ENCODE measurements around the gene IFNLR1. TPM values are rescaled to one million over a fixed set of nuclear protein-coding genes. Genes with fewer than 3 reads are reported as not detected.
"Not testable (repeated sequence)": the region's sequence is repeated elsewhere in the genome, so short reads cannot be mapped to it uniquely, and the experiment has no call there.

Gene IFNLR1
- total RNA-seq, 1 experiment from 2014 or later: 0.36 TPM

DNA sequence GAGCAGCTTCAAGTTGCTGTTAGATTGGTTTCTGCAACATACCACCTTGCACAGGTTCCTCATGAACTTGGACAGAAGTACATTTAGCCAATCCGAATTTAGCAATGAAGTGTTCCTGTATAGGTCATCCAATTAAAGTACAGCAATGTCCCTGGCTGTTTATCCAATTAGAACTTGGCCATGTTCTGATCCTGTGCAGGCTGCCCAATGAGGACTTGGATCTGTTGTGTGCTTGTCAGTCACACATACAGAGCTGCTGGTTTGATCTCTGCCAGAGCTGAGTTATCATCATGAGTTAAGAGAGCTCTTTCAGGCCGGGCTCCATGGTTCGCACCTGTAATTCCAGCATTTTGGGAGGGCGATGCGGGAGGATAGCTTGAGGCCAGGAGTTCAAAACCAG is 22.0 kb upstream of the IFNLR1 start:
- no peaks in the 10 kb centered on the region for H3K27me3 ChIP-seq
- DNase-seq: no peak
- no peak overlapping the region for H3K4me3 ChIP-seq
- no peaks in the 10 kb centered on the region for H3K9me3 ChIP-seq
- H3K36me3 ChIP-seq: no peaks in the 10 kb centered on the region

DNA sequence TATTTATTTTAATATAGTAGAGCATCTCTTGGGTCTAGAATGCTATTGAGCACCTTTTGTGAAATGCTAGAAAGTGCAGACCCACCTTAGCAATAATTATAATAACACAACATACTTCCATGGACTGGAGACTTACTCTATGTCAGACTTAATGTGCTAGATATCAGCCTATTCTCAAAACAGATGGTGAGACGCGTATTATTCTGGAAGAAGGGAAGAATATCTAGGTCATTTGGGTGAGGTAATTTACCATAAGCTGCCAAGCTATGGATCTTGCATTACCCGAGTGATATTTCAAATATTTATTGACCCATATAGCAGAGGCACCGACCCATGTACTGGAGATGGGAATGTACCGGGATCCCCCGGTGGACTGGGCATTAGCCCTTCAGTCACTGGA is 20.6 kb upstream of the IFNLR1 start:
- no peak for DNase-seq
- Histone ChIP-seq H3K36me3 (no peaks in the 10 kb centered on the region), H3K27me3 (no peaks in the 10 kb centered on the region), H3K9me3 (no peaks in the 10 kb centered on the region), H3K4me3 (no peak overlapping the region)

DNA sequence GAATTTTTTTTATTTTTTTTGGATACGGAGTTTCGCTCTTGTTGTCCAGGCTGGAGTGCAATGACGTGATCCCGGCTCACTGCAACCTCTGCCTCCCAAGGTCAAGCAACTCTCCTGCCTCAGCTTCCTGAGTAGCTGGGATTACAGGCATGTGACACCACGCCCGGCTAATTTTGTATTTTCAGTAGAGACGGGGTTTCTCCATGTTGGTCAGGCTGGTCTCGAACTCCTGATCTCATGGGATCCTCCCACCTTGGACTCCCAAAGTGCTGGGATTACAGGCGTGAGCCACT is 20.3 kb upstream of the IFNLR1 start:
- H3K9me3 ChIP-seq, H3K27me3 ChIP-seq, H3K4me3 ChIP-seq, DNase-seq, H3K36me3 ChIP-seq: not testable (repeated sequence)

DNA sequence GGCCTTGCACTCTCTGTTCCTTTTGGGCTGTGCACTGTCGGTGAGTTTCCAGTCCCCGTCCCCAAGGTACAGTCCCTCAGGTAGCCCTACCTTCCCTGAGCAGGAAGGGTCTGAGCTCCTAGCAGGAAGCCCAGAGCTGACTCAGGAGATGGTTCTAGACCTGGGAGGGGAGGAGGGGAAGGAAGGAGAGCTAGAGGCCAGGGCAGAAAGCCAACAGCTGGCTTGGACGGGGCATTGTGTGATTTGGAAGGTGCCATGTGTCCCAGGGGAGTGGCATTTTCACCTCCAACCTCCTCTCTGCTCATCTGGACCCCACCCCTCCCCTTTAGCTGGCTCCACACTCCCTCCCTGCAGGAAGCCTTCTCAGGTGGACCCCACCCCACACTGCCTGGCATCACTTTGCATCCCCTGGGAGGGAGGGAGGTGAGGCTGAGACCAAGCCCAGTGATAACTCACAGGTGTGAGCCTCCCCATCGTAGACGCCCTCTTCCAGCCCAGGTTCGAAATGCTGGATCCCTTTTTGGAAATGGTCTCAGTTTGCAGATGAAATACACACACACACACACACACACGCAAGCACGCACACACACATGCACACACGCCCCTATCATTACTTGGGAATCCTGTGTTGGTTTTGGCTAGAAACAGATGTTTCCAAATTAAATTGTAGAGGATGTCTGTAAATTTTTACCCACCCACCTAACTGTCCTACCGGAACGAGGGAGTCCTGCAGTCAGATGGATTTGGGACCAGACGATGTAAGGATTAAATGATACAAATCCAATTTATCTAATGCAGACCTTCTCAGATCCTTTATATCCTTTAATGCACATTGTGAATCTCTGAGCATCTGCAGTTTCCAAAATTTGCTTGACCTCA is 19.7 kb upstream of the IFNLR1 start:
- no peaks in the 10 kb centered on the region for H3K27me3 ChIP-seq
- DNase-seq: no peak

DNA sequence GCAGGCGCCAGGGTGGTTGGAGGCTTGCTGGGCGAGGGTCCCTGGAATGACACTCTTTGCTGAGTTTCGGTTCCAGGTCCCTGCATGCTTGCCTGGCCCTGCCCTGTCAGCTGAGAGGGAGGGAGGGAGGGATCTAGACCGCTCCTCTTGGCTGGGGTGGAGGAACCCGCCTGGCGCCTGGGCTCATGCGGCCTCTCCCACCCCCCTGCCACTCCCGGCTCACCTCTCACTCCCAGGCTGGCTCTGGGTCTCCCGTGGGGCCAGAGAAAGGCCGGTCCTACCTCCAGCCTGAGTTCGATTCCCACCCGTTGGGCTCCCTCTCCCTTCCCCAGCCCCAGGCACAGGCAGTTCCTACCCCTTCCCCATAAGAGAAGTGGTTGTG is 19.0 kb upstream of the IFNLR1 start:
- Histone ChIP-seq H3K9me3 (no peaks in the 10 kb centered on the region), H3K27me3 (no peaks in the 10 kb centered on the region), H3K4me3 (no peak overlapping the region), H3K36me3 (no peaks in the 10 kb centered on the region)
- DNase-seq: no peak

More for the DNA sequence above, 19.7 kb upstream of the IFNLR1 start:
- Histone ChIP-seq H3K36me3 (no peaks in the 10 kb centered on the region), H3K9me3 (no peaks in the 10 kb centered on the region), H3K4me3 (no peak overlapping the region)

DNA sequence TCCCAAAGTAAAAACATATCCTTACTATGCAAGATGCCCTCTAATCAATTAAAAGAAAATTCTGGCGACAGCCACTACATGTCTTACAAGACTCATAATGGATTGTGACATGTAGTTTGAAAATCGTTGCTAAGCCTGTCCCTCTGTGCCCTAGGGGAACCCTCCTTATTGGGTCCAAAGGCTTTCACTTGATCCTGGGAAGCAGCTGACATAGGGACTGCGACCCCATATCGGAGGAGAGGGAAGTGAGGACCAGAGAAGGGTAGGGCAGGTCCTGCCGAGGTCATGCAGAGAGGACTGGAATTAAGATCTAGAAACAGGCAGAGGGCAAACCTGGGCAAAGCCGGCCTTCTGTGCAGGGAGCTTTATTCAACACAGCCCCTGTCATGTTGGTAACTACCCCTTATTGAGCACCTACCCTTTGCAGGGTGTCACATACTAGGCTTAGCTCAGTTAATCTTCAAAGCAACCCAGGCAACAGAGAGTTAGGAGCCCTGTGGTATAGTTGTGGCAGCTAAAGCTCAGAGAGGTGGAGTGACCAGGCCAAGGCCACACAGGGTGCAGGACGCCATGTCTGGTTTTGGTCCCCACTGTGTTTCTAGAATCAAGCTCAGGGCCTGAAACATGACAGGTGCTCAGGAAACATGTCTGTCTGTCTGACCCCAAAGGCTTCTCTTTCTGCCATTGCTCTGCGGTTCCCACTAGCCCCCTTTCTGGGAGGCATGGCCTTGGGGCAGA is 18.4 kb upstream of the IFNLR1 start:
- Histone ChIP-seq H3K27me3 (no peaks in the 10 kb centered on the region), H3K4me3 (no peak overlapping the region), H3K9me3 (no peaks in the 10 kb centered on the region), H3K36me3 (no peaks in the 10 kb centered on the region)
- no peak for DNase-seq

DNA sequence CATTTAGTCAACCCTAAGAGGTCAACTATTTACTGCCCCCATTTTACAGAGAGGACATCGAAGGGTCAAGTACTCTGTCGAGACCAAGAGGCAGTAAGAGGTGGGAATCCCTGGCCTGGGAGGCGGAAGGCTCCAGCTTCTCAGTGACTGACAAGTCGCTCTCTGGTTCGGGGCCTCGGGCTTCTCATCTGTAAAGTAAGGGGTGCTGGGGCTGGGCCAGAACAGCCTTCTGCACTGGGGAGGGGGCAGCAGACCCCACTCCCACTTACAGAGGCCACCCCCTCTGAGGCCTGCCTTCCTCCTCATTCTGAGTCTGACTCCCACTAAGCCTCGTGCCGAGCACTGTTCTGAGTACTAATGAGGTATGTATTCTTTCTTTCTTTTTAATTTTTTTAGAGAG is 17.0 kb upstream of the IFNLR1 start:
- no peak for DNase-seq
- no peaks in the 10 kb centered on the region for H3K9me3 ChIP-seq
- no peak overlapping the region for H3K4me3 ChIP-seq
- no peaks in the 10 kb centered on the region for H3K27me3 ChIP-seq
- H3K36me3 ChIP-seq: no peaks in the 10 kb centered on the region

DNA sequence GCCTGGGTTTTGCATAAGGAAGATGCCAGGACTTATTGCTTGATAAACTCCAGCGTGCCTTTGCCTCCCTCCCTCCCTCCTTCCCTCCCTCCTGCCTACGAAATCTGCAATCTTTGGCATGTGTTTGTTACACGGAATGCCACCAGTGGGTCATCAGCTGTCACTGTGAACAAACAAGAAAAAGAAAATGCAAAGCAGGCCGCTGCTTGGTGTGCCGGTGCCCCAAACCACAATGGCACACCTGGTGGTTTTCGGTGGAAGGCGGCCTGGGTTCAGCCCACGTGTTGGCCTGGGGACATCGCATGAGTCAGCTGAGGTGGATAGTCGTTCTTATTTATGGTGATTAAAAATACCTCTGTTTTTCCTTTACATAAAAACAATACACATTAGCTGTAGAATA is 16.3 kb upstream of the IFNLR1 start:
- Histone ChIP-seq H3K4me3 (no peak overlapping the region), H3K27me3 (no peaks in the 10 kb centered on the region), H3K9me3 (no peaks in the 10 kb centered on the region), H3K36me3 (no peaks in the 10 kb centered on the region)
- no peak for DNase-seq

DNA sequence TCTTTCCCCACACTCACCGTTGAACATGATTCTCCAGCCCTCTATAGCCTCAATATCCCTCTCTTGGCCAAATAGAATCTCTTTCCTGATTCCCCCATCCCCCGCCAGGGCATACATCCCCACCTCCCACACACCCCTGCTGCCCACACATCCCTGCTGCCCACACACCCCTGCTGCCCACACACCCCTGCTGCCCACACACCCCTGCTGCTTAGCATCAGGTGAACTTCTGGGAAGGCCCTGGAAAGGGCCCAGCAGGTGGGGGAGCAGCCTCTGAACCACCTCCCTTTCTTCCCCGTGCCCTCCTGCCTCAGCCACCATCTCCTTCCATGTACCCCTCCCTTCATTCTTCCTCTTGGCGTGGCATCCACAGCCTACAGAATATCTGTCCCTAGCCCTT is 15.9 kb upstream of the IFNLR1 start:
- Histone ChIP-seq H3K4me3 (no peak overlapping the region), H3K9me3 (no peaks in the 10 kb centered on the region), H3K27me3 (no peaks in the 10 kb centered on the region), H3K36me3 (no peaks in the 10 kb centered on the region)
- no peak for DNase-seq

DNA sequence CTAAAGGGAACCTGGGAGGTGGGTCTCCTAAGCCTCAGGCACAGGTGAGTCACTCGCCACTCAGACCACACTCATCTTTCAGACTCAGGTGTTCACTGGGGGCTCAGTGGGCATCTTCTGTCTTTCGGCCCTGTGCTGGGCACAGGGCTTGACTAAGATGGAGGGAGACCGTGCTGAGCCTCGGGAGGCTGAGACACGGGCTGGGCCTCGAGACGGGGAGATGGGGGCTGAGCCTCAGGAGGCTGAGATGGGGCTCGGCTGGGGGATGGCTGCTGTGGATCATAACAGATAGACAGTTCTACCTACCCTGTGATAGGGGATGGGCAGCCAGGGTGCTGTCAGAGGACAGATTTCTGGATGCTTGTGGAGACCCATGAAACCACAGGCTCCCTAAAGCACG is 15.5 kb upstream of the IFNLR1 start:
- Histone ChIP-seq H3K27me3 (no peaks in the 10 kb centered on the region), H3K4me3 (no peak overlapping the region), H3K9me3 (no peaks in the 10 kb centered on the region), H3K36me3 (no peaks in the 10 kb centered on the region)
- no peak for DNase-seq

DNA sequence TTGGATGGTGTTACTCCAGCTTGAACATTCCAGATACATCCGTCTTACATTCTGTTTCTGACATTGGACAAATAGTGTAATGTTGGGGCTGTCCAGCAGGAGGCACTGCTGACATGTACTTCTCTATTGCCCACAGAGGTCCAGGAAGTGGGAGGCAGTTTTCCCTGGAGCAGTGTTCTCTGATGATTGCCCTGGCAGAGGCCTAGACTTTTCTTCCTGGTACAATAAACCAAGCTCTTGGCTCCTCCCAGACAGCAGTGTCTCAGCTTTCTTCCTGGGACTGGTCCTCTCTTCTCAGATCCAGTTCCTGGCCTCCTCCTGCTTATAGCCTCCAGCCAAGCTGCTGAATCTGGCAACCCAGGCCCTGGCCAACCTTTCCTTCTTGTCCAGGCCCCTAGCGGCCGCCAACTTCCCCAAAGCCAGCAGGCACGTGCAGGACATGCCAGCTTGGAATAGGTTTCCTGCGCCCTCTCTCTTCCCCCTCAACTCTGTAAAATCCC is 14.9 kb upstream of the IFNLR1 start:
- DNase-seq: peak; percentile 94
- Histone ChIP-seq H3K4me3 (no peak overlapping the region), H3K36me3 (no peaks in the 10 kb centered on the region), H3K9me3 (no peaks in the 10 kb centered on the region), H3K27me3 (no peaks in the 10 kb centered on the region)

DNA sequence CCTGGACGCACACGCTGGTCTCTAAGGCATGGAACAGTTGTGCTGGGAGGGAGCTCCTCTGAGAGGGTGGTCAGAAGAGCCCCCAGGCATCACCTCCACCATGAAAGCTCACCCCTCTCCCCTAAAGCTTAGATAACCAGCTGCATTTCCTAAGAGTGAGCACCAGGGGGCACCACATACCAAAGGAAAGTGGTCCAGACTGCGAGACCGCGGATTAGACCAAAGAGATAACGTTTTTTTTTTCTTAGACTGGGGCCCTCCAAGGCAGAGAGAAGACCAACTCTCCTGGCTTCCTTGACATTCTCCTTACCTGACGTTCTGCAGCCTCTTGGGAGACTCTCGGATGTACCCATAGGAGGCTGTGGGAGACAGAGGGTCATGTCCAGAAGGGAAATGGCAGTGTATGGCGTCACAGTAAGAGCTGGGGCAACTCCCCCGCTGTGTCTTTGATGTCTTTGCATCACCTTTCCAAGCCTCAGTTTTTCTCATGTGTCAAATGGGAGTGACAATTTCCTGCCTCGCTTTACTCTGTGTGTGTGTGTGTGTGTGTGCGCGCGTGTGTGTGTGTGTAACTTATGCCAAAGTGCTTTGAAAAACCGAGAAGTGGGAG is 12.3 kb upstream of the IFNLR1 start:
- Histone ChIP-seq H3K9me3 (no peaks in the 10 kb centered on the region), H3K27me3 (no peaks in the 10 kb centered on the region), H3K36me3 (no peaks in the 10 kb centered on the region), H3K4me3 (no peak overlapping the region)
- peak; percentile 23 for DNase-seq

DNA sequence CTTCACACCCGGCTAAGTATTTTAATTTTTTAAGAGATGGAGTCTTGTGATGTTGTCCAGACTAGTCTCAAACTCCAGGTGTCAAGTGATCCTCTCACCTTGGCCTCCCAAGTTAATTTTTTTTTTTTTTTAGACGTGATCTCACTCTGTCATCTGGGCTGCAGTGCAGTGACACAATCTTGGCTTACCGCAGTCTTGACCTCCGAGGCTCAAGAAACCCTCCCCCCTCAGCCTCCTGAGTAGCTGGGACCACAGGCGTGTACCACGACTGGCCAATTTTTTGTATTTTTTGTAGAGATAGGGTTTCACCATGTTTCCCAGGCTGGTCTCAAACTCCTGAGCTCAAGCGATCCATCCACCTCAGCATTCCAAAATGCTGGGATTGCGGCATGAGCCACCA is 11.7 kb upstream of the IFNLR1 start:
- Histone ChIP-seq H3K27me3 (no peaks in the 10 kb centered on the region), H3K9me3 (no peaks in the 10 kb centered on the region)
- DNase-seq: no peak

DNA sequence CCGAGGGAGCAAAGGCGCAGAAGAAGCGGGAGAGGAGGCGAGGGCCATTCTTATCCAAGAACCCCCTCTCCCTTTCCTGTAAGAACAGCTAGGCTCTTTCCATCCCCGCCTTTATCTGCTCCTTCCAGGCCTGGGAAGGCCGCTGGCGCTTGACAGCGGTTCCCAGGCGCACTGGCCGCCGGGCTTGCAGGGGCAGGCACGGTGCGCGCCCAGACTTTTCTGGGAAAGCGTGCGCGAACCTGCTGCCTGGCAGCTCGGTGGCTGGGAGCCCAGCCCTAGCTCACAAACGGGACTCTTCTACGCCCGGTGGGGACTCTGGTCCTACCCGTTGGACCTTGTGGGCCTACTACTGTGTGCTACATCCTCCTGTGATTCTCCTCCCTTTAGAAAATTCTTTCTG is 8.8 kb upstream of the IFNLR1 start:
- H3K36me3 ChIP-seq: no peaks in the 10 kb centered on the region
- no peak overlapping the region for H3K4me3 ChIP-seq
- no peaks in the 10 kb centered on the region for H3K9me3 ChIP-seq
- no peak for DNase-seq
- no peaks in the 10 kb centered on the region for H3K27me3 ChIP-seq

More for the DNA sequence above, 11.7 kb upstream of the IFNLR1 start:
- Histone ChIP-seq H3K4me3 (no peak overlapping the region), H3K36me3 (no peaks in the 10 kb centered on the region)

DNA sequence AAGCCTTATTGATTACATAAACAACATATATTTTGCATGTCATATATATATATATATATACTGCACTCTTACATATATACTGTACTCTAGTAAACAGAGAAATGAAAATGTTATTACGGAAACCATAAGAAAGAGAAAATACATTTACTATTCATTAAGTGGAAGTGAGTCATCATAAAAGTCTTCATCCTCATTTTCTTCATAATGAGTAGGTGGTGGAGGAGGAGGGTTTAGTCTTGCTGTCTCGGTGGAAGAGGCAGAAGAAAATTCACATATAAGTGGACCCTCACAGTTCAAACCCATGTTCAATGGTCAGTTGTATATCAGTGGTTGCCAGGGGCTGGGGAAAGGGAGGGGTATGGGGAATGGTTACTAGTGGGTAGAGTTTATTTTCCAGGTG is 8.0 kb upstream of the IFNLR1 start:
- Histone ChIP-seq H3K4me3 (no peak overlapping the region), H3K27me3 (no peaks in the 10 kb centered on the region), H3K36me3 (no peaks in the 10 kb centered on the region), H3K9me3 (no peaks in the 10 kb centered on the region)
- DNase-seq: no peak

DNA sequence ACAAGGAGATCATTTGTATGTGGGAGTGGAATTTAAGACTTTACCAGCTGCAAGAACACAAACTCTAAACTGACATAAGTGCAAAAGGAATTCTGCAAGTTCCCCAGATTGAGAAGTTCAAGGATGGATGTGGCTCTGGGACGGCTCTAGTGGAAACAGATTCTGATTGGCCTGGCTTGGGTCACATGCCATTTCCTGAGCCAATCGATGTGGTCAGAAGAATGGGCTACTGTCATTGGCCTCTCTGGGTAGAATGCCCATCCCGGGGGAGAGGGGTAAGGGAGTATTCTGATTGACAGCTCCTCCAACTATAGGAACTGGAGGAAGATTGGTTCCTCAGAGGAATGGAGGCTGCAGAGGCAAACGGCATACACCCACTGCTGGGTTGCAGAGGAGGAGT is 6.0 kb upstream of the IFNLR1 start:
- Histone ChIP-seq H3K9me3 (no peaks in the 10 kb centered on the region), H3K27me3 (no peaks in the 10 kb centered on the region), H3K36me3 (no peaks in the 10 kb centered on the region), H3K4me3 (no peak overlapping the region)
- DNase-seq: peak; percentile 16

DNA sequence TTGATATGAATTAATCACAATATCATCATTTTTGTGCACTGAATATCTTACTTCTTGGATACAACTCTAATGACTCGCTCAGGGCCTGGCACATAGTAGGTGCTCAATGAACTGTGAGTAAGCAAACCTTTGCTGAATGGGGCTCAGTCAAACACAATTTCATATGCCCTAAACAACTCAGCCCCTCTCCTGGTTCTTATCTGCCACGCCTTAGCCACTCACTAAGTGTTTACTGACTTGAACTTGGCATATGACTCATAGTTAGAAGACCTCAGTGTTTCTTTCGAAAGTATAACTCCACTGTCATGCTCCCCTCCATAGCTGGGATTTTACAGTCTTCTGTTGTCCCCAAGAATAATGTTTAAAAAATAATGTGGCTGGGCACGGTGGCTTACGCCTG is 4.8 kb upstream of the IFNLR1 start:
- no peak overlapping the region for H3K4me3 ChIP-seq
- H3K27me3 ChIP-seq: no peaks in the 10 kb centered on the region
- H3K36me3 ChIP-seq: no peaks in the 10 kb centered on the region
- peak; percentile 52 for DNase-seq
- H3K9me3 ChIP-seq: no peaks in the 10 kb centered on the region

Measured in MG63 (cell line).